Upper lobe of right lung (tissue), 1 donor: Measurements from ENCODE around the gene GALR2. TPM values are rescaled to one million over a fixed set of nuclear protein-coding genes. Genes with fewer than 3 reads are reported as not detected.
A peak's percentile ranks its signal among the peaks of the same experiment; 100 is the strongest.

Experiments used
- ATAC-seq: fragments of 200-7000 bp; cut with Tn5 transposase; one replicate; pipeline ENCODE4 v1.9.1; 2020; ENCODE audit warnings: mild to moderate bottlenecking, moderate library complexity
- DNase-seq: peaks from one replicate; pipeline ENCODE4 v3.0.0-alpha.2; 2020
- H3K27ac ChIP-seq: fragments of 200-600 bp; one replicate; pipeline ENCODE4 v1.8.0; 2022
- H3K27me3 ChIP-seq: fragments of 200-600 bp; one replicate; pipeline ENCODE4 v1.8.0; 2022; ENCODE audit warnings: mild to moderate bottlenecking
- H3K36me3 ChIP-seq: fragments of 200-600 bp; one replicate; pipeline ENCODE4 v1.8.0; 2022
- H3K4me1 ChIP-seq: fragments of 200-600 bp; one replicate; pipeline ENCODE4 v1.8.0; 2022
- H3K4me3 ChIP-seq: fragments of 200-600 bp; one replicate; pipeline ENCODE4 v1.8.0; 2022; ENCODE audit warnings: mild to moderate bottlenecking
- H3K9me3 ChIP-seq: fragments of 200-600 bp; one replicate; pipeline ENCODE4 v1.8.0; 2022
- CTCF ChIP-seq: fragments of 200-600 bp; IDR thresholded peaks from one replicate; pipeline ENCODE4 v1.8.0; 2022; ENCODE audit warnings: antibody characterized with exemption
- intact Hi-C: fragments of 100-400 bp; cut with DNase I; formaldehyde crosslinking; loops from one replicate; pipeline ENCODE4 v1.11.0; 2022
- total RNA-seq: library from RNA; stranded (reverse); fragmentation: NEBNext Ultra II Directional; extraction: Animal tissue kit (Norgen Biotek cat#: 25700); gene quantifications from one replicate; pipeline ENCODE4 v1.2.1, GENCODE V29; 2021
- donor health status: DM: no; HTN: yes; CAD: no; lungs with severe emphysema.

The GALR2 gene
- total RNA-seq, 1 donor from 2014 or later, result not detected

- no peak for TF ChIP-seq CTCF
- intact Hi-C loops, result no loop called here
- H3K9me3 ChIP-seq, result no peaks in the 10 kb centered on the region
- peaks cover 15% of the 10 kb centered on the region for H3K4me1 ChIP-seq
- ATAC-seq (no peak), DNase-seq (no peak)
- peaks cover 20% of the 10 kb centered on the region for H3K36me3 ChIP-seq
- no peaks in the 10 kb centered on the region for H3K27me3 ChIP-seq
- no peak overlapping the region for H3K27ac ChIP-seq
- no peak overlapping the region for H3K4me3 ChIP-seq
Measured at GRCh38 chr17:76104896-76105231, 30.3 kb downstream of the GALR2 start.

- Histone ChIP-seq H3K27me3 (no peaks in the 10 kb centered on the region), H3K4me3 (no peak overlapping the region), H3K27ac (no peak overlapping the region), H3K9me3 (no peaks in the 10 kb centered on the region), H3K36me3 (peaks cover 2% of the 10 kb centered on the region), H3K4me1 (peaks cover 15% of the 10 kb centered on the region)
- intact Hi-C loops, result no loop called here
- DNase-seq (no peak), ATAC-seq (no peak)
- TF ChIP-seq CTCF, result no peak
Measured at GRCh38 chr17:76106703-76107102, 32.1 kb downstream of the GALR2 start.

GRCh38 chr17:76107509-76107908 lies 32.9 kb downstream of the GALR2 start:
- H3K9me3 ChIP-seq, result no peaks in the 10 kb centered on the region
- H3K27me3 ChIP-seq, result no peaks in the 10 kb centered on the region
- ATAC-seq (no peak), DNase-seq (no peak)
- H3K27ac ChIP-seq, result no peak overlapping the region
- H3K4me1 ChIP-seq, result peaks cover 10% of the 10 kb centered on the region
- H3K4me3 ChIP-seq, result no peak overlapping the region
- TF ChIP-seq CTCF, result peak; percentile 22
- intact Hi-C loops, result no loop called here
- H3K36me3 ChIP-seq, result no peaks in the 10 kb centered on the region

GRCh38 chr17:76111956-76112355 lies 37.4 kb downstream of the GALR2 start:
- no peak for DNase-seq

GRCh38 chr17:76115138-76115754 lies 40.7 kb downstream of the GALR2 start:
- no peaks in the 10 kb centered on the region for H3K4me1 ChIP-seq
- intact Hi-C loops, result no loop called here
- no peaks in the 10 kb centered on the region for H3K9me3 ChIP-seq
- H3K27ac ChIP-seq, result no peak overlapping the region
- DNase-seq (no peak), ATAC-seq (no peak)
- no peak for TF ChIP-seq CTCF
- H3K4me3 ChIP-seq, result no peak overlapping the region
- no peaks in the 10 kb centered on the region for H3K36me3 ChIP-seq
- no peaks in the 10 kb centered on the region for H3K27me3 ChIP-seq

More at GRCh38 chr17:76111956-76112355, 37.4 kb downstream of the GALR2 start:
- H3K27ac ChIP-seq, result no peak overlapping the region
- H3K9me3 ChIP-seq, result no peaks in the 10 kb centered on the region
- no peaks in the 10 kb centered on the region for H3K4me1 ChIP-seq
- H3K36me3 ChIP-seq, result no peaks in the 10 kb centered on the region
- H3K4me3 ChIP-seq, result no peak overlapping the region
- TF ChIP-seq CTCF, result no peak
- ATAC-seq, result no peak
- H3K27me3 ChIP-seq, result no peaks in the 10 kb centered on the region
- intact Hi-C loops, result no loop called here
